Testis (tissue), 2 donors: ENCODE measurements around the gene SMURF2.

Experiments
- POLR2A ChIP-seq: fragments of 450-650 bp; IDR thresholded peaks from one replicate; pipeline ENCODE4 v1.6.1; 2017; ENCODE audit warnings: antibody characterized with exemption, mild to moderate bottlenecking, moderate library complexity
- TF ChIP-seq, protein P1 (sequence below), 3 experiments: fragments of 450-650 bp in 2 of 3; fragments of 200-600 bp in 1 of 3; sonication (generic) in 1 of 3; IDR thresholded peaks; one replicate each; pipeline ENCODE4 v1.5.1; 2016 to 2019; ENCODE audit warnings: antibody characterized with exemption in 3 of 3, mild to moderate bottlenecking in 2 of 3, moderate library complexity in 1 of 3

- TF ChIP-seq, protein P1, sequence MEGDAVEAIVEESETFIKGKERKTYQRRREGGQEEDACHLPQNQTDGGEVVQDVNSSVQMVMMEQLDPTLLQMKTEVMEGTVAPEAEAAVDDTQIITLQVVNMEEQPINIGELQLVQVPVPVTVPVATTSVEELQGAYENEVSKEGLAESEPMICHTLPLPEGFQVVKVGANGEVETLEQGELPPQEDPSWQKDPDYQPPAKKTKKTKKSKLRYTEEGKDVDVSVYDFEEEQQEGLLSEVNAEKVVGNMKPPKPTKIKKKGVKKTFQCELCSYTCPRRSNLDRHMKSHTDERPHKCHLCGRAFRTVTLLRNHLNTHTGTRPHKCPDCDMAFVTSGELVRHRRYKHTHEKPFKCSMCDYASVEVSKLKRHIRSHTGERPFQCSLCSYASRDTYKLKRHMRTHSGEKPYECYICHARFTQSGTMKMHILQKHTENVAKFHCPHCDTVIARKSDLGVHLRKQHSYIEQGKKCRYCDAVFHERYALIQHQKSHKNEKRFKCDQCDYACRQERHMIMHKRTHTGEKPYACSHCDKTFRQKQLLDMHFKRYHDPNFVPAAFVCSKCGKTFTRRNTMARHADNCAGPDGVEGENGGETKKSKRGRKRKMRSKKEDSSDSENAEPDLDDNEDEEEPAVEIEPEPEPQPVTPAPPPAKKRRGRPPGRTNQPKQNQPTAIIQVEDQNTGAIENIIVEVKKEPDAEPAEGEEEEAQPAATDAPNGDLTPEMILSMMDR (IDR thresholded peaks at IDR 0.05): no peak
- TF ChIP-seq POLR2A: no peak
These were observed 81.5 kb downstream of the SMURF2 start for GRCh38 chr17:64580384-64581315.
